ENCODE results near the gene EZH2.

Gene EZH2

GRCh38 chr7:148806187-148806586 is 77.9 kb downstream of the EZH2 start:
- DNase-seq (ENCODE audit: low read depth in 2 of 2): no peak

- no peak for DNase-seq (ENCODE audit: low read depth in 2 of 2)
Measured at GRCh38 chr7:148804343-148805235, 79.5 kb downstream of the EZH2 start.

GRCh38 chr7:148803094-148803493 is 81.0 kb downstream of the EZH2 start:
- no peak for DNase-seq (ENCODE audit: low read depth in 2 of 2)

GRCh38 chr7:148802101-148802493 is 82.0 kb downstream of the EZH2 start:
- no peak for DNase-seq (ENCODE audit: low read depth in 2 of 2)

GRCh38 chr7:148800677-148801076 is 83.4 kb downstream of the EZH2 start:
- no peak for DNase-seq (ENCODE audit: low read depth in 2 of 2)

GRCh38 chr7:148799893-148800555 is 84.1 kb downstream of the EZH2 start:
- DNase-seq (ENCODE audit: low read depth in 2 of 2): no peak

GRCh38 chr7:148796841-148797240 is 87.2 kb downstream of the EZH2 start:
- DNase-seq (ENCODE audit: low read depth in 2 of 2): no peak

- DNase-seq (ENCODE audit: low read depth in 2 of 2): no peak
Measured at GRCh38 chr7:148794476-148794875, 89.6 kb downstream of the EZH2 start.

GRCh38 chr7:148793590-148793989 is 90.5 kb downstream of the EZH2 start:
- no peak for DNase-seq (ENCODE audit: low read depth in 2 of 2)

- no peak for DNase-seq (ENCODE audit: low read depth in 2 of 2)
Measured at GRCh38 chr7:148791546-148791945, 92.5 kb downstream of the EZH2 start.

GRCh38 chr7:148790850-148791249 is 93.2 kb downstream of the EZH2 start:
- DNase-seq (ENCODE audit: low read depth in 2 of 2): no peak

- DNase-seq (ENCODE audit: low read depth in 2 of 2): no peak
Measured at GRCh38 chr7:148790131-148790726, 93.9 kb downstream of the EZH2 start.

- no peak for DNase-seq (ENCODE audit: low read depth in 2 of 2)
Measured at GRCh38 chr7:148789220-148789619, 94.9 kb downstream of the EZH2 start.

GRCh38 chr7:148787571-148788295 is 96.4 kb downstream of the EZH2 start:
- no peak for DNase-seq (ENCODE audit: low read depth in 2 of 2)

- no peak for DNase-seq (ENCODE audit: low read depth in 2 of 2)
Measured at GRCh38 chr7:148783801-148784527, 100.1 kb downstream of the EZH2 start.

GRCh38 chr7:148782757-148783456 is 101.2 kb downstream of the EZH2 start:
- no peak for DNase-seq (ENCODE audit: low read depth in 2 of 2)

GRCh38 chr7:148774471-148774870 is 109.6 kb downstream of the EZH2 start:
- DNase-seq (ENCODE audit: low read depth in 2 of 2): no peak

GRCh38 chr7:148773334-148773733 is 110.8 kb downstream of the EZH2 start:
- DNase-seq (ENCODE audit: low read depth in 2 of 2): no peak

GRCh38 chr7:148772297-148773089 is 111.6 kb downstream of the EZH2 start:
- peak; percentile 6 to 14 for DNase-seq (ENCODE audit: low read depth in 2 of 2)

- DNase-seq (ENCODE audit: low read depth in 2 of 2): no peak
Measured at GRCh38 chr7:148770004-148770403, 114.1 kb downstream of the EZH2 start.
